DMS 273 (cell line): ENCODE data around the gene NOTCH1.

Experiments
- DNase-seq: peaks from one replicate; lab custom pipeline; 2025; ENCODE audit not compliant: unreplicated experiment; lab: John Stamatoyannopoulos, UW

NOTCH1 gene

DNA sequence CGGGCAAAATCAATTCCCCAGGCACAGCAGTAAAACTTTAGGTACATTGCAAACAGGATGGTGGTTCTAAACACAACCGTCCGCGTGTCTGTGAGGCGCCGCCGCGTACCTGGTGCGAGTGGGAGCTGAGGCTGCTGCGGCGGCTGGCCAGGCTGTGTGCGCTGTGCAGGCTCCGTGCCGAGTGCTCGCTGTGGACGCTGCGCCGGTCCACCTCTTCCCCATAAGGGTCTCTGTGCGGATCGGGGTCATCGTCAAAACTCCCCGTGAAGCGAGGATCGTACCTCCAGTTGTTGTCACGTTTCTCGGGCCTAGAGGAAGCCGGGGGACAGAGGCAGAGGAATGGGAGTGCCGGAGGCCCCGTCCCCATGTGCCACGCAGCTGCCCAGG is 79.7 kb downstream of the NOTCH1 start:
- no peak for DNase-seq

GRCh38 chr9:136465500-136466154 is 80.2 kb downstream of the NOTCH1 start:
- DNase-seq = no peak

- DNase-seq = no peak
These were observed 81.6 kb downstream of the NOTCH1 start for GRCh38 chr9:136464241-136464640.

GRCh38 chr9:136463578-136463977 is 82.3 kb downstream of the NOTCH1 start:
- no peak for DNase-seq

GRCh38 chr9:136462664-136463063 is 83.2 kb downstream of the NOTCH1 start:
- DNase-seq = no peak

GRCh38 chr9:136460772-136461325 is 85.0 kb downstream of the NOTCH1 start:
- DNase-seq = no peak

DNA sequence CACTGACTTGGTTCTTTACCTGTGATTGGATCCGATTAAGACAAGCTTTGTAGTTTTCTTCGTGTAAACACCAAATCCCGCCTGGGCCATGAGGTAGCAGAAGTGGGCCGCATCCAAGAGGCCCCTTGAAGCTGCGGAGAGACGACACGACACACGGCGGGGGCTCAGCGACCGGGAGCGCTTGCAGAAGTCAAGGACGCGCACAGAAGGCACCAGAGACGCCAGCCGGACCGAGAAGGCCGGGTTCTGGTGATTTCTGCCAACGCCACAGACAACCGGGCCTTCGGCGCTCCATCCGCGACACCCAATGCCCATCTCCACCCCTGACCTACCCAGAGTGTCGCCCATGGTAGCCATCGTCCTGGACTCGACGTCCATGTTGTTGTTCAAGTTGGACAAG is 86.4 kb downstream of the NOTCH1 start:
- DNase-seq = no peak

DNA sequence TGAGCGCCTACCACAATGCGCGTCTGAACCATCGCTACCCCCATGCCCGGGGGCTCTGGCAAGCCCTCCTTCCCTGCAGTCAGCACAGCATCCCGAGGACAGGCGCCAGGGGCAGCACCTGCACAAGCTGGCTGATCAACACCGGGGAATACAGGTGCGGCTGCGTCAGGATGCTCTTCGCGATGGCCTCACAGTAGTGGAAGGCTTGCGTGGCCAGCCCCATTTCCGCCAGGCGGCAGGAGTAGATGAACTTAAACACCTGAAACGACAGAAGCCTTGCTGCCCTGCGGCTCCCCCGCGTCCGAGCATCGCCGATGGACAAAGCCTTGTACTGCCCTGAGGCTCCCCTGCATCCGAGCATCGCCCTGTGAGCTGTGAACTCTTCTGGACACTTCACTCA is 88.5 kb downstream of the NOTCH1 start:
- no peak for DNase-seq

GRCh38 chr9:136456258-136456657 is 89.6 kb downstream of the NOTCH1 start:
- no peak for DNase-seq

- no peak for DNase-seq
These were observed 90.5 kb downstream of the NOTCH1 start for GRCh38 chr9:136455043-136456002.

DNA sequence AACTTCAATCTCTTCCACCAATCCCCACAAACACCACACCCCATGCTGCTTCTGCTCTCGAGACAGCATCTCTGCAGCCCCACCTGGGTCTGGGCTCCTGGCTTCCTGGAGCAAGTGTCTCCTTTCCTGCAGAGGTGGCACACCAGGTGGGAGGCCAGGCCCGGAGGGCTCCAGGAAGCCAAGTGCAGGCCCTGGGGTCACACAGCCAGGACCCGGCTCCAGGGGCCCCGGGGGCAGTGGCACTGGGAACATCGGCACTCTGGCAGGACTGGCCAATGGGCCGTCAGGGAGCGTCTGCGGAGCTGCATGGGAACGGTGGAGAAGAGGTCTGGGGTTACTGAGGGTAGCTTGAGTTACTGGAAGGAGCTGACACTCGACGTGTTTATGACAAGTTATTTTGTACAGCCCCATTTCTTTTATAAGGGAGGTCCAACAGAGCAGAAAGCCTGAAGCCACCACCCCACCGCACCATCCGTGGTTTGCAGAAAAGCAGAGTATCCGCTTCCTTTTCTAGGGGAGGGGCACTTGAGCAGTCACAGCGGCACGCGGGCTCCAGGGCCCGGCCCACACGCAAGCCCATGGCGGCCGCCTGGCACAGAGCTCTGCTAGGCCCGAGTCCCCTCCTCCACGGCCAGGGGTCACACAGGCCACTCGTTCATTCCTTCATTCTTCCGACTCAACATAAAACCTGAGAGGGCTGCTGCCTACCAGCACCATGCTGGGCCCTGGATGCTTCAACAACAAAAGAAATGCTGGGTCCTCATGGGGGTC is 91.6 kb downstream of the NOTCH1 start:
- DNase-seq = no peak

DNA sequence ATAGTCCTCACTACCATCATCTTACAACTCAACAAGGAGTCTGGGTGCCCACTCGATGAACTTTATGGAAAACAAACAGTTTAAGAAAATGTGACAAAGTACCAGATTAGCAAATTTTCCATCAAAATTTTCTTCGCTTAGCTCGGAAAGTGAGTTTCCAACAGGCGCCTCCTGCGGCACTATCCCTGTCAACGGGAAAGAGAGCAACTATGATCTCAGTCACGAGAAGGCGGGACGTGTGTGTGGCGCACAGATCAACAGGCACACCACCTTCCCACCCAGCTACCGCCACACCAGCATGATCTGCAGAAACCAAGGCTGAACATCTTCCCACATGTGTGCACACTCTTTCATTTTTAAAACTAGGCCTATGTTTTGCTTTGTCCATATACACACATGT is 92.5 kb downstream of the NOTCH1 start:
- no peak for DNase-seq

DNA sequence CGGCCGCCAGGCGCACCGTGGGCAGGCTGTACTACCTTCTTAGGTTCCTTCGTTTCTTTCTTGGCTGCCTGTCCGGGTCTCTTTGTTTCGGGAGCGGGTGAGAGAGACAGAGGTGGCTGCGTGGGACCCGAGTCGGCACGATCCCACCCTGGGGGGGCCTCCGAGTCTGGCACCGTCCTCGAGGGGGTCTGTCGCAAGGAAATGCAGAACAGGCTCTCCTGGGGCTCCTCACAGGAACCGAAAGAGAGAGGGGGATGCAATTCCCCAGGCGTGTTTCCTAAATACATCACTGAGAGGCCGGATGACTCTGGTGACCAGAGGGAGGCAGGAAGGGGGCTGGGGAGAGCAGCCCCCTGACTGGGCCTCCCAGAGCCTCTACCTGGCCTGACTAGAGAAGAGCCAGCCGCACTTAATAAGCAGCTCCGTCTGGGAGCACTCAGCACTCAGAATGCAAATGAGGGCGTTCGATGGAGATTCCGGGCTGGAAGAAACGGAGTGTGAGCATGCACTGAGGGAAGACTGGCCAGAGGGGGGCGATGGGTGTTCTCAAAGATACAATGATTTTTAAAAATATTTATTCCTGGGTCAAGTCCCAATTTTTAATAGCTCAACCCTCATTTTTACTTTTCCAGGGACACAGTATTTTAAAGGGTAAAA is 94.5 kb downstream of the NOTCH1 start:
- no peak for DNase-seq

GRCh38 chr9:136448655-136449054 is 97.2 kb downstream of the NOTCH1 start:
- DNase-seq = no peak

DNA sequence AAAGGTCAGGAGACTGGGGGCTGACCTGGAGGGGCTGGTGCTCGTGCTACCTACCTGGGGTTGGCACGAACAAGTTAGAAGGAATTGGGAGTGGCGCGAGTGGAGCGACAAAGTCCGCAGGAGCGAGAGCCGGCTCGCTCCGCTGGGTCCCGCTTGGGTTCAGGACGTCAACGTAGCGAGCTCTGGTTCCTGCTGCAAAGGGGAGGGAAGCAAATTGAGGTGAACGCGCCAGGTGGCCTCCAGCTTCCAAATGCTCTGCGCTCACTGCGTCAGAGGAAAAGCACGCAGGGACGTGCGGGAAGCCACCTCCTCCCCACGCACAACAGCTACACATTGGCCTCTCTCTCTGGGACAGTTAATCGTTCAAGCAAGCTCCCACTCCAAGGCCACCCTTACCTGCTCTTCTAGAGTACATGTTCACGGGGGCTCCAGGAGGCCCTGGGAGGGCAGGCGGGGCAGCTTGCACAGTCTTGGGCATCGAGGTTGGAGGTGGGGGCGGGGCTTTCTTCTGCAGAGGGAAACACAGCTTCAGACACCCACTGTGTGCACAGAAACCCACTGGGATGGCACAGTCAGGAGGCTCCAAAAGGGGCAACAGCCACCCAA is 98.6 kb downstream of the NOTCH1 start:
- no peak for DNase-seq

DNA sequence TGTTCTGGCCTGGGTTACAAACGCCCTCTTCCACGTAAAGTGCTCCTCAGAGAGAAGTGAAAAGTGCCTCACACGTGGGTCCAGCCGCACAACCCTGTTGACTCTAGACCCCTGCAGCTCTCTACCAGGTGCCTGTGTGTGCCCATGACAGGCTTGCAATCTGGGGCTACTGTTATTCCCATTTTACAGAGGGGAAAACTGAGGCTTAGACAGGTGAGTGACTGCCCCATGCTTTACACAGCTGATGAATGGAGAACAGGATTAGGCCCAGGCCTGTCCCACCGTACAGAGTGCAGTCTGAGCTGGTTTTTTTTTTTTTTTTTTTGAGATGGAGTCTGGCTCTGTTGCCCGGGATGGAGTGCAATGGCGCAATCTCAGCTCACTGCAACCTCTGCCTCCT is 100.0 kb downstream of the NOTCH1 start:
- DNase-seq = no peak
